NCI-H510A treated with DMSO at 0.1 percent for 48 hours (cell line): Measurements from ENCODE around the gene ARPC5.

Experiments
- DNase-seq: peaks from one replicate; lab custom pipeline; 2025; lab: John Stamatoyannopoulos, UW

ARPC5 gene

DNA sequence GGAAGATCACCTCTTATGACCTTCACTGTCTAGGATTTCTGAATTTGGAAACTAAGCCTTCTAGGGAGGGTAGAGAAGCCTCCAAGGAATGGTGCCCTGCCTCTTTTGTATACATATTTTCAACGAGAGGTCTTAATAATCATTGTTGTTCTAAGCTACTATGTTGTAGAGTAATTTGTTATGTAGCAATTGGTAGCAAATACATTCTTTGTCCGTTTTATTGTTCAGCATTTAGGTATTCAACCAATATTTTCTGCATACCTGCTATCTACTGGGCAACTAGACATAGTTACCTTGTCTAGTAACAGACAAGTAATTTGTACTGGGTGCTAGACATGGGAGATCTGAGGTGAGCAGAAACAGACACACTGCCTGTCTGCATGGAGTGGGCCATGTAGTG lies 24.6 kb downstream of the ARPC5 start:
- DNase-seq: no peak

DNA sequence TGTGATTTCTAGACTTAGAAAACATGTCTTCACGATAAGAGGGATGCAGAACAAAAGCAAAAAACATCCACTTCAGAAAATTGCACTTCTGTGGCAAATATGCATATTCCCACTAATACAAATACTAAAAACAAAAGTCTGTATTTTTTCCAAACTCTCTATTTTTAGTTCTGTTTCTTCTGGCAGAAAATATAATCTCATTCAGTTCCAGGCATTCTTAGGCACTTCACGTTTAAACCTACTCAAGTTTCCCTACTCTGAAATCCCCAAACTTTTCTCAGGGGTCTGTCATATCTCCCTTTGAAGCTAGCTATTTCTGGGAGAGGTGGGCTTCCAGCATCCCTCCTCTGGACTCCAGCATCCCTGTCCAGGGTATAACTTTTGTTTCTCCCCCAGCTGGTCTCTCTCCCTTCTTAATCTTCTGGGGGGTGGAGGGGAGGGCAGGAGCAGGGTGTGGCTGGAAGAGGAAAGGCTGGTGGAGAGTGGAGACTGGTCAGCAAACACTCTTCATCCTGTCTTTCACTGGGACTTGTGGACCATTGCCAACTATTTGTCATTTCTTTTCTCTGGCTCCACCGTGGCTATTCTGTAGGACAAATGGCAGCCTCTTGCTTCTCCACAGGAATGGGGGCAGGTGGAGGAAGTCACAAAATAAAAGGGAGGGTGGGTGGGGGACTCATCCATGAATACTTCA lies 25.7 kb downstream of the ARPC5 start:
- no peak for DNase-seq

DNA sequence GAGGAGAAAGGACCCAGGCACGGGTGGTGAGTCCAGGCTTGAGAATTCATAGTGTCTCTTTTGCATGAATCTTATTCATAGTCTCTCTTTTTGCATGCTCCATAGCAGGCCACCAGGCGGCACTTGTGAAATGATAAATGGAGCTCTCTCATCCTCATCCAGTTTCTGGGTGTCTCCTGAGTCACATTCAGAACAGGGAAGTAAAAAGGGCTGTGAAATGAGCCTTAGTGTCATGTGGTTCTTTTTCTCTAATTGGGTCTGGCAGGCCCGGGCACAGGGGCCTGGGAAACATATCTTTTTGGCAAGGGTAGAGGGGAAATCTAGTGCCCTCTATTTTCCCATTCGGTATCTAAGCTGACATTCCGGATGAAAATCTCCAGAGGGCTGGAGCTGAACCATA lies 26.3 kb downstream of the ARPC5 start:
- DNase-seq: no peak

DNA sequence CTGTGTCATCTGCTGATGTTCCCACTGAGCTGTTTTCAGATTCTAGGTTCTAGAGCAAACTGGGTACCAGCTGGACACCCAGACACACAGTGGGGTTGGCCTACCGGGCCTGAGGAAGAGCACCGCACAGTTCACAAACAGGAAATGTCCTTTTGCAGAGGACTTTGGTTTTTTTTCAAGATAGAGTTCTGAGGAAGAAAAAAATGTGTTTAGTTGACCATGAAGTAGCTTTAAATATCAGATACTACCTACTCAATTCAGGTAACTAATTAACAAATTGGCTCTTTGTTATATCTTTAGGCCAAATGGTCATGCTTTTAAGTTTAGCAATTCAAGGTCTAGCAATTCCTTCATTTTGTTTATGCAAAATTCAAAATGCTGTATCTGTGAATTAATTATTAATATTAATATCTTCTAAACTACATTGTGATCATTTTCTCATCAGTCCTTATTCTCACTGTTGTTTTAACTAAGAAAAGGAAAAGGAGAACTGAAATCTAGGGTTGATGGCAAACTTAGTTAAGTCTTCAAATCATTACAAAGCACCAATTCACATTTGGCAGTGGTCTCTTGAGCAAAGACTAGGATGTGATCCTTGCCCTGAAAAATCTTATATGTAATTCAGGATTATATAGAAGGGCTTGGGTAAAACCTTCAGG lies 28.1 kb downstream of the ARPC5 start:
- no peak for DNase-seq

DNA sequence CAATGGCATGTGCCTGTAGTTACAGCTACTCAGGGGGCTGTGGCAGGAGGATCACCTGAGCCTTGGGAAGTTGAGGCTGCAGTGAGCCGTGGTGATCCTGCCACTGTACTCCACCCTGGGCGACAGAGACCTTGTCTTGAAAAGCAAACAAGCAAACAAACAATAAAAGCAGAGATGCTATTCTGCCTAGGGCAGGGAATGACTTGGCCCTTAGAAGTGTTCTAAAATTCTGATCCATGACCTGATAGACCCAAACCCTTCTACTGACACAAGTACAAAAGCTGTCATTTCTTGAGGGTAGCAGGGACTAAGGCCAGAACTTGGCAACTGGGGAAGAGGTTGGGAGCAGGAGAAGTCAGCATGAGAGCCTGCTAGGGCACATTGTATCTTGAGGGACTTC lies 29.7 kb downstream of the ARPC5 start:
- DNase-seq: no peak

DNA sequence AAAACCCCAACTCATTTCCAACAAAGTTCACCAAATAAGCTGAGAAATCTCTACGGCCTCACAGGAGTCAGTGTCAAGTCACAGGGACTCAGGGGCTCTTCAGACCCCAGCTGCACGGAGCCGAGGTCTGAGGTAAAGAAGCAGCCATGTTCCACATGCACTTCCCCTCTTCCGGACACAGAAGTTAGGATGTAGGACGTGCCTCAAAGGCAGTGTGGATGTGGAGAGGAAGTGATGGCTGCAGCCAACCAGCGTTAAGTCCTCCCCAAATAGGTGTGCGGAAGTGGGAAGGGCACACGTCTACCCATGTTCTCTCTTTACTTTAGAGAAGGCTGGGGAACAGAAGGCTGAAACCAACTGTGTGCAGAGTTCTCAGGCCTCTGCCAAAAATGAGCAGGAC lies 30.8 kb downstream of the ARPC5 start:
- DNase-seq: no peak

DNA sequence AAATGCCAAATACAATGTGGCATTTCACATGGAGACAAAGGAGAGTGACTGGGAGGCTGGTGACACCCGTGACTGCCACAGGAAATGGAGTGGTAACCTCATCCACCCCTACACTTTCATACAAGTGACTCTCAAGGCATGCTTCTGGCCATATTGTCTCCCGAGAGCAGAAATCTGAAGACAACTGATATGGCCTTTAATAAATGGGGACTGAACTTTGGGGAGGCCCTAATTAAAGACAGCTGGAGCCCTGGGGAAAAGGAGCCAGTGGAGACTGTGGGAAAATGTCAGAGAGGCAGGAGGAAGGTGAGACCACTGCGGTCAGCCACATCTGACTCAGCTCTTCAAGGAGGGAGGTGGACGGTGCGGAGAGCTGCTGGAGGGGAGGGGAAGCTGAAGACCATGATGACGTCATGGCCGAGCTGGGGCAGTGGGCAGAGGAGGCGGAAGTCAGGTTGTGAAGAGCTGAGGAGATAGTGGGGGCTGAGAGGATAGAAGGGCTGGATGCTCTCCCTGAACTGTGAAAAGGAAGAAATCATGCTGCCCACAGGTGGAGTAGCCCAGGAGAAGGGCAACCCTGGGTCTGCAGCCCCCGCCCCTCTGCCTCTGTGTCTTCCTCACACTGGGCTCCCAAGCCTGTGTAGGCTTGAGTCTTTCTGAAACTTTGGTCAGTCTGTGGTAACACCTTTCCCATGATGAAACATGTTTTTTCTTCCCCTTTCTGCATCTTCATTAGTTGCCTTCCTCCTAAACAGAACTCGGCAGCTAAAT lies 31.4 kb downstream of the ARPC5 start:
- no peak for DNase-seq

DNA sequence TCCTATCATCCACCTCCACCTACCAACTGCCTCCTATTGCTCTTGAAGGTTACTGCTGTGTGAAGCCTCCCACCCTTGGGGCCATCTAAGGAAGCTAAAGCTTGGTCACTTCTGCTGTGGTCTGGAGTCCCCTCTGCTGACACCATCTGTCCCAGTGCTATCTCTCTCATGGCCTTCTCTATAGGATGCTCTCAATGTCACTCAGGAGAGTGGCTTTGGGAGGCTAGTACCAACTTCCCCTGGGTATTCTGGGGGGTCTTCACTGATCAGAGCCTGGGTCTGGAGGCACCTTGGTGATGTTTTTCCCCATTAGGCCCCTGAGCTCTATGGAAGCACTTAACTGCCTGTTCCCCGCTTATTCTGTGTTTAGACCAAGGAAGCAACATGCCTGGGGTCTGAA lies 33.1 kb downstream of the ARPC5 start:
- no peak for DNase-seq

DNA sequence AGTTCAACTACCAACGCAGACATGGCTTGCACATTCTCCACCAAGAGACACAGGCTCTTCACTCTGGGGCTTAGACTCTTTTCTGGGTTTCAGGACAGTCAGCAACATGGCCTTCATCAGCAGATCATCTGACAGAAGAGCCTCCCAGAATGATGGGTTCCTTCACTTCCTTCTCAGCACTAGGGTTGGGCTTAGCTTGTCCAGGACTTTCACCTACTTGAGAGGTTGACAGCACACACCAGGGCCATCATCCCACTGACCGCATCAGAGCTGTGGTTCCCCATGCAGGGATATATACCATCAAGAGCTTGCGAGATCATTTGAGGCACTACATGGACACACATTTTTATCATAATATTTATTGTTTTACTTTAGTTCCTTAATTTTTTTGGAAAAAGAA lies 34.9 kb downstream of the ARPC5 start:
- DNase-seq: no peak

DNA sequence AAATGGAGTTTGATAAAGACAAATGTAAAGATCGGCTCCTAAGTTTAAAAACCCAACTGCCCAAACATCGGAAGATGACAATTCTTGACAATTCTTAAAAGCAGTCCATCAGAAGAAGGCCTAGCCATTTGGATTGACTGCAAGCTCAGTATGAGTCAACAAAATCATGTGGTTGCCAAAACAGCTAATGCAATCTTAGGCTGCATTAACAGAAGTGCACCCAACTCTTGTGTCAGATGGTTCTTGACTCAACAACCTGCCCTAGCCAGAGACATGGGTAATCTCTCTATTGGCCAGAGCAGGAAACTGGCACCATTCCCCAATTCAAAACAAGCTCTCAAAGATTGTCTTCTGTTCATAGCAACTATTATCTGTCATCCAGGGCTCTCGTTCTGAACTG lies 35.4 kb downstream of the ARPC5 start:
- DNase-seq: no peak

DNA sequence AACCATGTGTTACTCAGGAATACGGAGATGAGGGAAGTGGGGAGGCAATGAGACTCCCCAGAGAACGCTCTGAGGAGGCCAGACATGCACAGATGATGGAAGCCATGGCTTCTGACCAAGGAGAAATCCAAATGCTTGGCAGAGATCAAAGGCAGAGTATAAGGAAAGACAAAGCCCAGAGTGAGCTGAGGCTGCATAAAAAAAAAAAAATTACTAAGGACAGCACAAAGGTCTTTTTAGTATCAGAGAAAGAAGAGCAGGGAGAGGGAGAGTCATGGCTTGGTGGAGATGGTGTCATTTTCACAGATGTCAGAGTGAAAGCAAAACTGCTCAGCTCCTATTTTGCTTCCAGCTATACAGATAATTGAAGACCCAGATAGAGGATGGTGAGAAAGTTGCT lies 37.2 kb downstream of the ARPC5 start:
- DNase-seq: no peak

DNA sequence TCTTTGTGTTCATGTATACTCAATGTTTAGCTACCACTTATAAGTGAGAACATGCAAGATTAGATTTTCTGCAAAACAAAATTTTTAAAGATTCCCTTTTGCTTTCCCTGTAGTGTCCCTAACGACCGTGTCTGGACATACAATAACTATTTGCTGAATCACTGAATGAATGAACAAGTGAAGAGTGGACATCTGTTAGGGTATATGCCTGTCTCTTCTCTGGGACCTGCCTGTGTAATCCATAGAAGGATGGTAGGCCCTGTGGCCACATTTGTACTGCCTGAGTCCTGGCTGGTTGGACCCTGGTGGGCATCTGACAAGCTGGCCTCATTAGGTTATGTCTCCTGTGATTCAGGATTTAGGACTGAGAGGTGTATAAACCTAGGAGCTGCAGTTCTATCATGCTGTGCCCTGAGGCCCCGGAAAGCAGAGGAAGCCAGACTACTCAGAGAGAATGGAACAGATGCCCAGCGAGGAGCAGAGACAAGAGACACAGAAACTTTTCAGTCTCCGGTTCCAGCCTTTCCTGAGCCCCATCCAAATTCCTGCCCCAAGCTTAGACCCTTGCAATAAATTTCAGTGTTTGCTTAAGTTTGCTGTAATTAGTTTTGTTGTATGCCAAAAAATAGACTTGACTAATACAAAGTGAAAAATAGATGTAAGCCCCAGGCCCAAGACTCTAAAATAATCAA lies 37.8 kb downstream of the ARPC5 start:
- DNase-seq: no peak

DNA sequence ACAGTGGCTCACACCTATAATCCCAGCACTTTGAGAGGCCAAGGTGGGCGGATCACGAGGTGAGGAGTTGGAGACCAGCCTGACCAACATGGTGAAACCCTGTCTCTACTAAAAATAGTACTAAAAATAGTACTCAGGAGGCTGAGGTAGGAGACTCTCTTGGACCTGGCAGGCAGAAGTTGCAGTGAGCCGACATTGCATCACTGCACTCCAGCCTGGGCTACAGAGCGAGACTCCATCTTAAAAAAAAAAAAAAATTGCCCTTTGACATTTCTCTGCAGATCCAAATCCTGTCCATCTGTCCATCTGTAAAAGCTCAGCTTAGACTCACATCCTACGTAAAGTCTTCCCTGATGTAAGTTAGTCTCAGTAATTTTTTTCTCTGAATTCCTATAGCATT lies 39.1 kb downstream of the ARPC5 start:
- DNase-seq: no peak

DNA sequence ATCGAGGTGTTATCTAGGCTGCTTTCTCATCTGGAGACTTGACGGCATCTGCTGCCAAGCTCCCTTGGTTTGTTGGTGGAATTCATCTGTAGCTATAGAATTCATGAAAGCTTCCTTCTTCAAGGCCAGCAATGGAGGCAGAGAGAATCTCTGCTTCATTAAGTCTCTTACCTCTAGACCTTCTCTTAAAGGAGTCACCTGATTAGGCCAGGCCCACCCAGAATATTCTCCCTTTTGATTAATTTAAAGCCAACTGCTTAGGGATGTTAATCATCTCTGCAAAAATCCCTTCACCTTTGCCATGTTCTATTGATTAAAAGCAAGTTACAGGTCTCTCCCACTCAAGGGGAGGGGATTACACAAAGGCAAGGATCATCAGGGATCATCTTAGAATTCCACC lies 40.0 kb downstream of the ARPC5 start:
- no peak for DNase-seq

DNA sequence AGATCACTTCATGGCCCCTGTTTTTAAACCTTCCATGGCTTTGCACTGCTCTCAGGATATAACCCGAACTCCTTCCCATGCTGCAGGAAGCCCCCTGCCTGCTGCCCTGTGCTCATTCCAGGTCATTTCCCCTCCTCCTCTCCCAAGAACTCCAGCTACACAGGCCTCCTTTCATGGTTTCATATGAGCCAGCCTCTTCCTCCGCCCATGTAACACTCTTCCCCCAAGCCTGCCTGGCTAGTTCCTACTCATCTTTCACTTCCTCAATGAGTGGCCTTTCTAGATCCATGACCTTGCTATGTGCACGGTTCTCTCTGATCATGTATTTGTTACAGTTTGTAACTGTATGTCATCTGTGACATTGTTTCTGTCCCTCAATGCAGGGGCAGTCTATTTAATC lies 42.2 kb downstream of the ARPC5 start:
- no peak for DNase-seq

DNA sequence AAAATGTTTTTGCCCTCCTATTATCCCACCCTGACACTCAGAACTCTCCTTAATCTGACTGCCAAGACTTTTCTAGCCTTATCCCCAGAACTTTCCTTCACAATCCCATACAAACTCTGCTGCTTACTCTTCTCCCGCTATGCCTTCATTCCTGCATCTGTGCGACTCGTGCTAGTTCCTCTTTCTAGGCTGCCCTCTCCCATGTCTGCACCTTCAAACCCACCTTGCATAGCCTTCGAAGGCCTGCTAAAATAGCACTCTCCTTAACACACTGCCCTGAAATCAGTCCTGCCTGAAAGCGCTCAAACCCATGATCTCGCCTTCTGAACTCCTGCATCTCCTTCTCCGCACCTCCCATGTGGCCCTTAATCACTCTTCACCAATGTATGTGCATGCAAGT lies 42.9 kb downstream of the ARPC5 start:
- DNase-seq: no peak

DNA sequence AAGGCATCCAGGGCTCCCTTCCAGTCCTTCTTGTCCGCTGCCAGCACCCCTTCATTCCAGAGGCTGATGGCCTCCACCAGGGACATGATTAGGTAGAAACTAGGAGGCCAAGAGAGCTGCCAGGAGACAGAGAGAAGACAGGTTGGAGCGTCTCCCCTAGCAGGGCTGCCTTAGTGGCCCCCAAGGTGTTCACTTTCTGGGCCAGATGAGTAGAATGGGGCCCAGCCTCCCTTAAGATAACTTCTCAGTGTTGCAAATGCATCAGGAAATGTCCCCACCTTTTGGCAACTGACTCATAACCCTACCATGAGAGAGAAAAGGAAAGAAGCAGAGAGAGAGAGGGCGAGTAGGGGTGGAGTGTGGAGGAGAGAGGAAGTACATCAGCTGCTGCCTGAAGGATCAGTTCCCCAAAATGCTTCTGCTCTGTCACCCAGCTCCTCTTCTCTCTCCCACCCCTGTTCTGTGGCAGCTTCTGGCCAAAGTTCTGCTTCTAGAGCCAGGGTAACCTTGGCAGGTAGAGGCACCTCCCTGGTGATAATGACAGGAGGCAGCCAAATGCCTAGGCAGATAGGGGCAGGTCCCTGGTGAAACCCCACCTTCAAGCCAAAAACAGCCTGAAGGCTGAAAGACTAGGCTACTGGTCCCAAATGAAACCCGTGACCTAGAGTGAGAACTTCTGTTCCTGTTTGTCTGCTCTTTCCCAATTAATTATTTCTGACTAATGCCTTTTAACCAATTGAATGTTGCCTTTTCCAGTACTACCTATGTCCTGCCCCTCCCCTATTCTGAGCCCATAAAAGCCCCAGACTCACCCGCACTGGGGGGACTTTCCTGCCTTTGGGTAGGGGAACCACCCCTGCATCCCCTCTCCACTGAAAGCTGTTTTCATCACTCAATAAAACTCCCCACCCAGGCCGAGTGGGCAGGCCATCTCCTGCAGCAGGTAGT lies 45.1 kb downstream of the ARPC5 start, which contains the start of gene NCF2:
Gene NCF2 (minus strand): TSS at position 216 of the 948 bp plus-strand sequence. CDS start 130 bp downstream, at position 86.
- no peak for DNase-seq

DNA sequence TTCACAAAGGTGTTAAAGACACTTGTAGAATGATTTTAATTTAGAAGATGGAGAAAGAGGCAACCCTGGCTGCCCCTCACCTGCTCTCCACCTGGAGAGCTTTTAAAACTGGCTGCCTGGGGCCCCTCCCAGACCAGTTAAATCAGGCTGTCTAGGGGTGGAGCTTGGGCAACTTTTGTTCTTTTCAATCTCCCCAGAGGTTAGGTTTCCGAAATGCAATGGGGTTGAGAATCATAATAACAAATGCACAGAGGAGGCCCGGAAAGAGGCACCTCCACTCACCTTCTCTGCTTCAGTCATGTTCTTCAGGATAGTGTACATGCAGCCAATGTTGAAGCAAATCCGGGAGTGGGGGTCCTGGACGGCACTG lies 45.7 kb downstream of the ARPC5 start:
- DNase-seq: no peak

DNA sequence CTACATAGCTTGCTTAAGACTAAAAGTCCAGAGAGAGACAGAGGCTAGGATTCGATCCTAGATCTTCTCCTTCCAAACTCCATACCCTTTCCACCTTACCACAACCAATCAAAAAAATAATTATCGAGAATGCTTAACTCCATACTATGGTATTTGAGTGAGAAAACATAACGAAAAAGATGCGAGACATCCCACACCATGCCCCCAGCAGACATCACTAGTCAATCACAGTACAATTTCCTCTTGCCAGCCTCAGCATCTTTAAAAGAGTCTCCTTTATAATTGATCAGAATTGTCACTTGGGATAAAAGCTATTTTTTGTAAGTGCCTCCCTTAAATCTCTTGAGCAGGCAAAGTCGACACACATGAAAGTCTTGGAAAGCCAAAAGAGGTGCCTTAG lies 46.2 kb downstream of the ARPC5 start:
- no peak for DNase-seq

DNA sequence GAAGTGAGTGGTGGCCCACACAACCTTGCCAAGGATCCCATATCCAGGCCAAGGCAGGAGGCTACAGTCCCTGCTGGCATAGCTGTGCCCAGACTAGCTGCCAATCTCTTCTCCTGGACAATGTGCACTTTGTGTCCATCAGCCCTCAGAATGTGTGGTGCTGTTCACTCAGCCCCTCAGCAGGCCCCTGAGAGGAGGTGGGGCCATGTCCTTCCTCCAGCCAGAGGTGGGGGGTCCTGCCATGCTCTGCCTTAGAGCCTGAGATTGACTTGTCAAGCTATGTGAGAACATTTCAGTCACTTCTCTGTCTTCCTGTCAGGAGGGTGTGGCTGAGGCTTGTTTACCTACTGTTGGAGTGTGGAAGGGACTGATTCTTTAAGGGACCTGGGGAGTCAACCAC lies 46.8 kb downstream of the ARPC5 start:
- DNase-seq: no peak

DNA sequence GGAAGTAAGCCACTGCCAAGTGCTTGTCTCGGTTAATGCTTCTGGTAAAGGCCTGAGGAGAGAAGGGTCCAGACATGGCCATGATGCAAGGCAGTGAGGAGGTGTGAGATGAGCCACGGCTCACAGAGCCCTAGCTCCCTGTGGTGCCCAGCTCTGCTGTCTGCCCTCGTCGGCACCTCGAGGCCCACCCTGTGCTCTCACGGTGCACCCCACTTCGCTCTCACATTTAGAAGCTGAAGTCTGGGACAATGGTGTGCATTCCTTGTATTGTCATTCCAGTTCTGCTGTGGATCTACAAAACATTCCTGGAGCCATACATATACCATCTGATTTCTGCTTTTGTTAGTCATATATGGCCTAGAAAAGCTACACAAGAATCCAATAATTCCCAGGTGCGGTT lies 48.7 kb downstream of the ARPC5 start:
- DNase-seq: no peak

DNA sequence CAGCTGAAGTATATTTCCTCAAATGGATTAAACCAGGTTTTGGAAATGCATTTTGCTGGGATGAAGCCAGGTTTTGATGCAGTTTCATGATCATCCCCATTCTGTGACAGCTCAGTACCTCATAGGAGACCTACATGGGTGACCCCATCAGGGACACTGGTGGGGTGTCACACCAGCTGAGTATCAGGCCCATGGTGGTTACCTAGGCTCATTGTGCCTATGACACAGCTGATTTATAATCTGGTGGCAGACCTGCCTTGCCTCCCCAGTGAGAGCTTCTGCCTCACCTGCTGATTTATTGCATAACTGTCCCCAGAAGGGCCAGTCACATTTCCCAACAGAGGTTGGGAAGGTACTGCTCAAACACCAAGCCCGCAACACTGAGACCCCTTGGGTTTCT lies 49.1 kb downstream of the ARPC5 start:
- DNase-seq: no peak
